Right lobe of liver (tissue), 4 donors: ENCODE data around the gene SLC12A2.

ENCODE experiments used
- POLR2A ChIP-seq: fragments of 450-650 bp; IDR thresholded peaks from one replicate; pipeline ENCODE4 v1.6.1; 2017; ENCODE audit warnings: antibody characterized with exemption, mild to moderate bottlenecking
- TF ChIP-seq, protein P1 (sequence below), 4 donors: fragments of 200-600 bp in 3 of 4; fragments of 450-650 bp in 1 of 4; IDR thresholded peaks; one replicate each; pipeline versions ENCODE4 v1.5.1 to v1.8.0; 2016 to 2022; ENCODE audit warnings: antibody characterized with exemption in 4 of 4, mild to moderate bottlenecking in 2 of 4
- donor health status: DM: no; HTN: no; CAD: no.
- donor health status: DM: no; HTN: no; CAD: no.
- donor health status: DM: no; HTN: yes; CAD: no.

DNA sequence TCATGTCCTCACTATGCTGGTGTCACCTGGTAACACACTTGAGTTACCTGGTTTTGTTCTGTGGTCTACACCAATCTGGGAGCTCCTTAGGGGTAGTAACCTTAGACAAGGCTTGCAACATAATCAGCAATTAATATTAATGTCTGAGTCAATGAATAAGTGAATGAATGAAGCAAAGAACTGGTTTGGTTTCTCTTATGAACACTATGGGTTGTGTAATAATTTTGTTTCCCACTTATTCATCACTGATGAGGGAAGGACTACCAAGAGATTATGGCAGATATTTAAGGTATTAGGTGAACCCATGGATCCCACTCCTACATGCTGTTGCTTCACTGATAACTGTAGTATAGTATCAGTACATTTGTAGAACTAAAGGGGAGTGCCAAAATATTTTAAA lies 116.0 kb downstream of the SLC12A2 start:
- no peak for TF ChIP-seq POLR2A
- TF ChIP-seq, protein P1, sequence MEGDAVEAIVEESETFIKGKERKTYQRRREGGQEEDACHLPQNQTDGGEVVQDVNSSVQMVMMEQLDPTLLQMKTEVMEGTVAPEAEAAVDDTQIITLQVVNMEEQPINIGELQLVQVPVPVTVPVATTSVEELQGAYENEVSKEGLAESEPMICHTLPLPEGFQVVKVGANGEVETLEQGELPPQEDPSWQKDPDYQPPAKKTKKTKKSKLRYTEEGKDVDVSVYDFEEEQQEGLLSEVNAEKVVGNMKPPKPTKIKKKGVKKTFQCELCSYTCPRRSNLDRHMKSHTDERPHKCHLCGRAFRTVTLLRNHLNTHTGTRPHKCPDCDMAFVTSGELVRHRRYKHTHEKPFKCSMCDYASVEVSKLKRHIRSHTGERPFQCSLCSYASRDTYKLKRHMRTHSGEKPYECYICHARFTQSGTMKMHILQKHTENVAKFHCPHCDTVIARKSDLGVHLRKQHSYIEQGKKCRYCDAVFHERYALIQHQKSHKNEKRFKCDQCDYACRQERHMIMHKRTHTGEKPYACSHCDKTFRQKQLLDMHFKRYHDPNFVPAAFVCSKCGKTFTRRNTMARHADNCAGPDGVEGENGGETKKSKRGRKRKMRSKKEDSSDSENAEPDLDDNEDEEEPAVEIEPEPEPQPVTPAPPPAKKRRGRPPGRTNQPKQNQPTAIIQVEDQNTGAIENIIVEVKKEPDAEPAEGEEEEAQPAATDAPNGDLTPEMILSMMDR (IDR thresholded peaks at IDR 0.05): no peak
